Activated CD8-positive, alpha-beta memory T cell treated with anti-CD3 and anti-CD28 coated beads for 1 hour (primary cell): Measurements from ENCODE around the gene RACGAP1.
"Not testable (repeated sequence)": the region's sequence is repeated elsewhere in the genome, so short reads cannot be mapped to it uniquely, and the experiment has no call there.

ENCODE experiments used
- DNase-seq, 2 donors: peaks; one replicate each; pipeline ENCODE4 v3.0.0-alpha.2; 2020; ENCODE audit warnings: low read depth in 1 of 2; ENCODE audit errors: extremely low read depth in 1 of 2

Gene RACGAP1

GRCh38 chr12:49989400-49989799, 35.9 kb downstream of the RACGAP1 start:
- DNase-seq = not testable (repeated sequence)

GRCh38 chr12:49987625-49988303, 37.5 kb downstream of the RACGAP1 start:
- no peak for DNase-seq

- not testable (repeated sequence) for DNase-seq
Measured at GRCh38 chr12:49986476-49986875, 38.8 kb downstream of the RACGAP1 start.

- no peak for DNase-seq
Measured at GRCh38 chr12:49985981-49986380, 39.3 kb downstream of the RACGAP1 start.

- DNase-seq = no peak
Measured at GRCh38 chr12:49984476-49985359, 40.6 kb downstream of the RACGAP1 start.

DNA sequence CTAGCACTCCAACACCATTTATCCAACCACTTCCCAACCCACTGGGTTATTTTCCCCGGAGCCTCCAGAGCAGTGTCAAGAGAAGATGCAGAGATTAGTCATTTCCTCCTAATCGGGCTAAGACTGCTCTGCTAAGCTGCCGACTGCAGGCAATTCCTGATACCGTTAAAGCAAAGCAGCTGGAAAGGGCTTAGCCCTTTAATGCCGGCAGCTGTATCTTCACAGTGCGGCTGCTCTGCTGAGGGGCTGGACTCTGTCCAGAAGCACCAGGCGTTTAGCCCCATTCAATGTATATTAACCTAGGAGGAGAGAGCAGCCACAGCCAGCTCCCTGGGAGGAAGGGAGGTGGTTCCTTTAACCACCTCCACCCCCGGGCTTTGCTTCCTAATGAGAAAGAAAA, 41.4 kb downstream of the RACGAP1 start:
- no peak for DNase-seq

DNA sequence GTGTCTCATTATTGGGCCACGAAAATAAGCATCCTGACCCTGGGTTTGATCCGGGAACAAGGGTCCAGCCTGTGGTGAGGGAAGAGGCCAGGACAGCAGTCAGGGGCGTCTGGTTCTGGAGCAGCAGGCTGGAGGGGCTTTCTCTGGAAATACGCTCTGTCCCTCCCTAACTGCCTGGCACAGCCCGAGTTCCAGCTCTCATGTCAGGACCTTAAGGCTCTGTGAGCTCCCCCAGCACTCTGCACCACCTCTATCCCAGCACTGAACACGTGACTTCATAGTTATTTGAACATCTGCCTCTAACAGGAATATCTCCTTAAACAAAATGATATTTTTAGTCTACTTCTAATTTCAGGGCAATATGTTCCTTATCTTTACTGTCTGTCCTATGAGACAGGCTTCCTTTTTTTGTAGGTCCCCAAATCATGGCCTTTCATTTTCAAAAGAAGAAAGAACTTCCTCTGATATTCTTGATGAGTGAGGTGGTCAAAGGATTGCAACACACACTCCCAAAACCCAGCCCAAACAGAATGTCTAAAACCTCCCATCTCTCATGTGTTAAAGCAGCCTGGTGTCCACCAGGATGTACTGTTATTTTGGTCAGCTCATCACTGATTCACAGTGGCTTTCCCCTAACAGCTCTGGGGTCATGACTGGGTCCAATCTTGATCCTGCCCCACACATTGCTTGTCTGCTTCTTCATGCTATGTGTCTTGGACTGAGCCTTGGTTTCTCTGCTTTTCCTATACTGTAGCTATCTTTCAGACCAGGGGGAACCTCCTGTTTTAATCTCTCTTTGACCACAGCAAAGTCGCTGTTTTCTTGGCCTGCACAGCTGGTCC, 42.8 kb downstream of the RACGAP1 start:
- DNase-seq = no peak

GRCh38 chr12:49980501-49981349, 44.6 kb downstream of the RACGAP1 start:
- DNase-seq = no peak

DNA sequence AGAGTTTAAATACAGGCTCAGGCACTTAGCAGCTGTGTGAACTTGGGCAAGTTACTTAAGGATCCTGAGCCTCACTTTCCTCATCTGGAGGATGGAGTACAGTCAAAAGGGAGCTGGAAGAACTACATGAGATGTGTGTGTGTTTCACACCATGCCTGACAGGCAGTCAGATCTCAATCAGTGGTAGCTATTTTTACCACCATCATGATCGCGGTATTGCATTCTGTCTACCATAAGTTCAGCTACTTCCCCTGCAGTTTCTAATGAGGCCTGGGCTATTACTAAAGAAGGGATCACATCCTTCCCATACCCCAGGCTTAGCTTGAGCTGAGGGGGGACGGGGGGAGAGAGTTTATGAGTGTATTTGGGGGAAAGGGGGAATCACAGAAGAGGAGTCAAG, 45.5 kb downstream of the RACGAP1 start:
- DNase-seq = no peak

DNA sequence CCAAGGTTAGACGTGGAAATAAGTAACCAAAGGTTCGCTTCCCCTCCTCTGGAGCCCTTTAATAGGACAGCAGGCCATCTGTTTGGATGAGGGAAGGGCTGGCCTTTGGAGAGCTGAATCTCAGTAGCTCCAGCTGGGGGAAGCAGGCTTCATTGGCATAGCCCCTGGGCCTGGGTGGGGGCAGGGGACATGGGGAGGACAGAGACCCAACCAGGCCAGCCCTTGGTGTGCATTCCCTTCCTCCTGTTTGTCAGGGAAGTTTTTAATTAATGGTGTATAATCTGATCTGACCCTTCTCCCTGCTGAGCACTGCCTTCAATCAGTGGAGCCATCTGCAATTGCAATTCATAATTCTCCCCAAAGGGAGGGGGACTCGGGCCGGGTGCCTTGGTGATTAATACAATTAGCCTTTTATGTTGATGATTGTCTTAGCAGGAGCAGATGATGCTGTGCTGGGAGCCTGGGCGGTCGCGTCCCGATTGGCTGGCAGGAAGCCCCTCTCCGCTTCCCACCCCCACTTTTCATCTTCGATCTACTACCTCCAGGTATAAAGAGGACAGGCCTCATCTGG, 46.2 kb downstream of the RACGAP1 start:
- DNase-seq = no peak

DNA sequence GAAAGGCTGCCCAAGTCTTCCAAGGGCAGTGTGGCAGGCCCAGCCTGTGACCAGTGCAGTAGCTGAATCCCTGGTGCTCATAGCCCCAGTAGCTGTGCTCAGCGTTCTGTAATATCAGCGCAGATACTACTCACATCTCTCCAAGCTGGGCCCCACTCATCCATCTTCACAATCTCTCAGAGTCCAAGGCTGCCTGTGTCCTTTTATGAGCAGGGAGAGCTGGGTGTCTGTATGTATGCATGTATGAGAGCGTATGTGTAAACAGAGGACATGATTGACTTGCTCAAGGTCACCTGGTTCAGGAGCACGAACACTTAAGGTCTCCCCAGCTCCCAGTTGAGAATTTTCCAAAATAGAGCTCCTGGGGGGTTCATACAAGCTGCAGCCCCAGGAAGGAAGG, 47.2 kb downstream of the RACGAP1 start:
- DNase-seq = no peak

DNA sequence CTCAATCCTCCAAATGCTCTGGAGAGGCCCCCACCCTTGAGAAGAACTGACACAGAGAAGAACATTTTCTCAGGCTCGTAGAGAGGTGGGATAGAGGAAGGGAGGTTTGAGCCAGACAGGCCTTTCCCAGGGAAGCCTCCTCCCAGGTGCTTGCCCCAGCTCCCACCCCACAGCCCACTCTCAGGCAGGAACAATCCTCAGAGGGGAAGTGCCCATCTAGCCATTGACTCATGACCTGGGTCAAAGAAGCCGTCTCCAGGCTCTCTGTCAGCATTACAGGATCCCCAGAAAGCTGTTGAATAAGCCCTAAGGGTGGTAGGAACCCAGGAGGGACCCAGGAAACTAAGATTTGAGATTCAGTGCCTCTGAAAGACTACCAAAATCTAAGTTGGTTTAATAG, 48.7 kb downstream of the RACGAP1 start:
- no peak for DNase-seq

DNA sequence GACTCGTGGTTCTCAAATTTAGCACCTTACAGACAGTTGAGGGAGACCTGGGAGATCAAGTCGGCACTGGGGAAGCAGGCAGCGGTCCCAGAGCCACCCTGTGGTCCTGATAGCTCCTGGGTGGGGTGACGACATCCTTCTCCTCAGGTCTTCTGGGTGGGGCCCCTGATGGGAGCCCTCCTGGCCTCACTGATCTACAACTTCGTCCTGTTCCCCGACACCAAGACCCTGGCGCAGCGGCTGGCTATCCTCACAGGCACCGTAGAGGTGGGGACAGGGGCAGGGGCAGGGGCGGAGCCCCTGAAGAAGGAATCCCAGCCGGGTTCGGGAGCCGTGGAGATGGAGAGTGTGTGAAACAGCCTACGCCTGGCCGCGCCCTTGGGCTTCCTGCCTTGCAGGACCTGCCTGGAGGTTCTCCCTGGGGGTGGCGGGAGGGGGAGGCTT, 50.0 kb downstream of the RACGAP1 start:
- no peak for DNase-seq

GRCh38 chr12:49974677-49975317, 50.5 kb downstream of the RACGAP1 start:
- DNase-seq = no peak

GRCh38 chr12:49974231-49974675, 51.0 kb downstream of the RACGAP1 start:
- DNase-seq = no peak

GRCh38 chr12:49973361-49973830, 51.9 kb downstream of the RACGAP1 start:
- DNase-seq = no peak

- DNase-seq = no peak
Measured at GRCh38 chr12:49972641-49973360, 52.5 kb downstream of the RACGAP1 start, which contains the start of gene AQP6. AQP6 (plus strand) TSS chr12:49972947; CDS start chr12:49973174, 227 bp downstream.

- no peak for DNase-seq
Measured at GRCh38 chr12:49972129-49972528, 53.2 kb downstream of the RACGAP1 start.
